Measurements from ENCODE around the gene COL19A1. TPM values are rescaled to one million over a fixed set of nuclear protein-coding genes. Genes with fewer than 3 reads are reported as not detected.

The COL19A1 gene
- total RNA-seq, 1 experiment from 2014 or later, result not detected

GRCh38 chr6:70180183-70180900 is 314.0 kb downstream of the COL19A1 start:
- DNase-seq (ENCODE audit: unreplicated experiment), result no peak
- H3K27ac Mint-ChIP-seq (ENCODE audit: low read depth, unreplicated experiment), result no peak overlapping the region
- no peak for TF ChIP-seq CTCF (IDR thresholded peaks at IDR 0.05; ENCODE audit: unreplicated experiment)
- BruUV-seq (replicated peaks), result no TSS peak
- no peak overlapping the region for H3K4me3 Mint-ChIP-seq (ENCODE audit: unreplicated experiment)
- H3K36me3 Mint-ChIP-seq (ENCODE audit: insufficient read depth, unreplicated experiment), result no peaks in the 10 kb centered on the region
- intact Hi-C loops (cut with micrococcal nuclease), result no loop called here
- ChIA-PET CTCF (no interaction called here), POLR2A (no interaction called here)
- no peaks in the 10 kb centered on the region for H3K4me1 Mint-ChIP-seq (ENCODE audit: insufficient read depth, unreplicated experiment)
- H3K27me3 Mint-ChIP-seq (ENCODE audit: insufficient read depth, unreplicated experiment), result peaks cover 18% of the 10 kb centered on the region
- H3K9me3 Mint-ChIP-seq (ENCODE audit: unreplicated experiment), result no peaks in the 10 kb centered on the region

- CTCF ChIA-PET, result no interaction called here
- Mint-ChIP-seq H3K4me1 (ENCODE audit: insufficient read depth, unreplicated experiment) (no peaks in the 10 kb centered on the region), H3K4me3 (ENCODE audit: unreplicated experiment) (no peak overlapping the region), H3K27ac (ENCODE audit: low read depth, unreplicated experiment) (no peak overlapping the region), H3K36me3 (ENCODE audit: insufficient read depth, unreplicated experiment) (no peaks in the 10 kb centered on the region), H3K9me3 (ENCODE audit: unreplicated experiment) (no peaks in the 10 kb centered on the region), H3K27me3 (ENCODE audit: insufficient read depth, unreplicated experiment) (peaks cover 17% of the 10 kb centered on the region)
- DNase-seq (ENCODE audit: unreplicated experiment), result no peak
- POLR2A ChIA-PET, result no interaction called here
- BruUV-seq (replicated peaks), result no TSS peak
- TF ChIP-seq CTCF (IDR thresholded peaks at IDR 0.05; ENCODE audit: unreplicated experiment), result no peak
- intact Hi-C loops (cut with micrococcal nuclease), result no loop called here
These were observed 314.7 kb downstream of the COL19A1 start for GRCh38 chr6:70180901-70181599.

GRCh38 chr6:70183538-70183937 is 317.2 kb downstream of the COL19A1 start:
- intact Hi-C loops (cut with micrococcal nuclease), result no loop called here
- no peak for TF ChIP-seq CTCF (IDR thresholded peaks at IDR 0.05; ENCODE audit: unreplicated experiment)
- ChIA-PET POLR2A (no interaction called here), CTCF (no interaction called here)
- no peaks in the 10 kb centered on the region for H3K4me1 Mint-ChIP-seq (ENCODE audit: insufficient read depth, unreplicated experiment)
- no peaks in the 10 kb centered on the region for H3K9me3 Mint-ChIP-seq (ENCODE audit: unreplicated experiment)
- no peak overlapping the region for H3K27ac Mint-ChIP-seq (ENCODE audit: low read depth, unreplicated experiment)
- peaks cover 17% of the 10 kb centered on the region for H3K27me3 Mint-ChIP-seq (ENCODE audit: insufficient read depth, unreplicated experiment)
- no peaks in the 10 kb centered on the region for H3K36me3 Mint-ChIP-seq (ENCODE audit: insufficient read depth, unreplicated experiment)
- no peak for DNase-seq (ENCODE audit: unreplicated experiment)
- H3K4me3 Mint-ChIP-seq (ENCODE audit: unreplicated experiment), result no peak overlapping the region
- BruUV-seq (replicated peaks), result no TSS peak

- DNase-seq (ENCODE audit: unreplicated experiment), result no peak
- ChIA-PET POLR2A (no interaction called here), CTCF (no interaction called here)
- Mint-ChIP-seq H3K4me1 (ENCODE audit: insufficient read depth, unreplicated experiment) (no peaks in the 10 kb centered on the region), H3K27ac (ENCODE audit: low read depth, unreplicated experiment) (no peak overlapping the region), H3K27me3 (ENCODE audit: insufficient read depth, unreplicated experiment) (peaks cover 24% of the 10 kb centered on the region), H3K9me3 (ENCODE audit: unreplicated experiment) (no peaks in the 10 kb centered on the region), H3K36me3 (ENCODE audit: insufficient read depth, unreplicated experiment) (no peaks in the 10 kb centered on the region), H3K4me3 (ENCODE audit: unreplicated experiment) (no peak overlapping the region)
- no TSS peak for BruUV-seq (replicated peaks)
- TF ChIP-seq CTCF (IDR thresholded peaks at IDR 0.05; ENCODE audit: unreplicated experiment), result no peak
- intact Hi-C loops (cut with micrococcal nuclease), result no loop called here
These were observed 318.4 kb downstream of the COL19A1 start for GRCh38 chr6:70184723-70185122.
